GM23338 (cell line): ENCODE measurements around the gene OXLD1. TPM values are rescaled to one million over a fixed set of nuclear protein-coding genes. Genes with fewer than 3 reads are reported as not detected.
"Not testable (repeated sequence)": the region's sequence is repeated elsewhere in the genome, so short reads cannot be mapped to it uniquely, and the experiment has no call there.

ENCODE experiments used
- ATAC-seq: fragments of 200-7000 bp; cut with Tn5 transposase; 3 replicates; pipeline ENCODE4 v1.9.1; 2020
- DNase-seq: peaks from one replicate; pipeline ENCODE4 v3.0.0-alpha.2; 2015; ENCODE audit warnings: low spot score
- H2AFZ ChIP-seq: fragments of 200-600 bp; sonication (generic); 2 replicates; pipeline ENCODE4 v1.8.0; 2016; ENCODE audit warnings: antibody characterized with exemption, mild to moderate bottlenecking, moderate library complexity
- H3F3A ChIP-seq: fragments of 200-600 bp; sonication (generic); replicated peaks from 2 replicates; pipeline ENCODE4 v1.8.0; 2017; ENCODE audit warnings: antibody characterized with exemption, mixed run types, low read depth
- H3K27ac ChIP-seq: fragments of 200-600 bp; sonication (generic); 2 replicates; pipeline ENCODE4 v1.6.1; 2016; ENCODE audit warnings: low read depth
- H3K27me3 ChIP-seq: fragments of 200-600 bp; sonication (generic); 2 replicates; pipeline ENCODE4 v1.8.0; 2016; ENCODE audit warnings: mild to moderate bottlenecking, mixed run types, moderate library complexity; ENCODE audit not compliant: insufficient read depth
- H3K36me3 ChIP-seq: fragments of 200-600 bp; sonication (generic); 2 replicates; pipeline ENCODE4 v1.8.0; 2016; ENCODE audit warnings: mild to moderate bottlenecking; ENCODE audit not compliant: insufficient read depth
- H3K4me1 ChIP-seq: fragments of 200-600 bp; sonication (generic); 2 replicates; pipeline ENCODE4 v1.8.0; 2016; ENCODE audit warnings: mild to moderate bottlenecking, moderate library complexity; ENCODE audit not compliant: insufficient read depth
- H3K4me2 ChIP-seq: fragments of 200-600 bp; sonication (generic); 2 replicates; pipeline ENCODE4 v1.7.1; 2017; ENCODE audit warnings: mixed run types
- H3K4me3 ChIP-seq: fragments of 200-600 bp; sonication (generic); 2 replicates; pipeline ENCODE4 v1.6.1; 2016; ENCODE audit warnings: mixed run types
- H3K79me2 ChIP-seq: fragments of 200-600 bp; sonication (generic); replicated peaks from 2 replicates; pipeline ENCODE4 v1.8.0; 2017; ENCODE audit warnings: mild to moderate bottlenecking; ENCODE audit not compliant: insufficient read depth
- H3K9me2 ChIP-seq: fragments of 200-600 bp; sonication (generic); 2 replicates; pipeline ENCODE4 v1.8.0; 2017; ENCODE audit not compliant: insufficient read depth
- H4K20me1 ChIP-seq: fragments of 200-600 bp; sonication (generic); replicated peaks from 2 replicates; pipeline ENCODE4 v1.8.0; 2017; ENCODE audit warnings: mild to moderate bottlenecking; ENCODE audit not compliant: insufficient read depth
- H3K27ac Mint-ChIP-seq: 2 replicates; pipeline ENCODE4 v1.8.0; 2020; ENCODE audit warnings: inconsistent platforms, mild to moderate bottlenecking, moderate library complexity, mixed read lengths
- H3K27me3 Mint-ChIP-seq: 3 replicates; pipeline ENCODE4 v1.8.0; 2022; ENCODE audit warnings: low read depth, mild to moderate bottlenecking, moderate library complexity, mixed read lengths, inconsistent platforms; ENCODE audit not compliant: insufficient read depth, poor library complexity
- H3K36me3 Mint-ChIP-seq: 3 replicates; pipeline ENCODE4 v1.8.0; 2021; ENCODE audit warnings: low read depth, mild to moderate bottlenecking, inconsistent platforms, moderate library complexity, mixed read lengths
- H3K4me1 Mint-ChIP-seq: 3 replicates; pipeline ENCODE4 v1.8.0; 2020; ENCODE audit warnings: mild to moderate bottlenecking, inconsistent platforms, mixed read lengths
- H3K4me3 Mint-ChIP-seq: 3 replicates; pipeline ENCODE4 v1.8.0; 2021; ENCODE audit warnings: moderate library complexity, mild to moderate bottlenecking, inconsistent platforms, mixed read lengths
- H3K9me3 Mint-ChIP-seq: 3 replicates; pipeline ENCODE4 v1.8.0; 2020; ENCODE audit warnings: moderate library complexity, mild to moderate bottlenecking, inconsistent platforms, mixed read lengths
- ZNF462 ChIP-seq: fragments of 250-450 bp; sonication (Bioruptor Pico); IDR thresholded peaks from 2 replicates; pipeline ENCODE4 v1.5.0; 2020; ENCODE audit warnings: mild to moderate bottlenecking, moderate library complexity
- polyA plus RNA-seq: library from polyadenylated mRNA; unstranded; fragments of >200 nt; fragmentation: Nextera tagmentation; extraction: Ambion mirVana; gene quantifications from 2 replicates; pipeline ENCODE4 v1.2.1, GENCODE V29; 2016
- total RNA-seq: library from RNA; depleted of rRNA; stranded (reverse); fragments of >200 nt; shearing (Covaris generic); gene quantifications from 2 replicates; pipeline ENCODE4 v1.2.3, GENCODE V29; 2014
- TF ChIP-seq, protein P1 (sequence below): IDR thresholded peaks from one replicate; pipeline ENCODE4 v1.6.1; 2018; ENCODE audit warnings: antibody characterized with exemption; ENCODE audit not compliant: unreplicated experiment

Gene OXLD1
- total and polyA plus RNA-seq, 2 experiments from 2014 or later: 46.0 to 64.9 TPM

DNA sequence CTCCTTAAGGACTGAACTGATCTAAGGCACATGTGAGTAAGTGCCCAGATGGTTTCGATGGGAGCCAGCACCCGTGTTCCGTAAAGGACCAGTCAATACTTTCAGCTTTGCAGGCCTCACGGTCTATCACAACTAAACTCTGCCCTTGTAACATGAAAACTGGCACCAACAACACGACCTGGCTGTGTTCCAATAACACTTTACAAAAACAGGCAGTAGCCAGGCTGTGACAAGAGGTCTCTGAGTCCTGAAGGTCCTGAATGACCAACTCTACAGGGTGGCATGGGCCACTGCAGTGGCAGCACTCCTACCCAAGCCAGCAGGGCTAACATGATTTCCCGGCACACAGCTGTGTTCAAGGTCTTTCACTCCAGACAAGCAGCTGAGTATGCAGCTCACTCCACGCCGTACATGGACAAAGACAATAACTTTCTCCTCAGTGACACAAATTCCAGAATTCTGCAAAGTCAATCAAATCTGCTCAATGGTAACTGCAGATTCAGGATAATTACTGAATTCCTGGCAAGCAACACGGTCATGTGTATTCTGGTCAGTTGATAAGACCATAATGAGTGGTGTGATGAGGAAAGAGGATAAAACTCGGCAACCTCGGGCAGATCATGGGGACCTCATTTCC, 44.8 kb downstream of the OXLD1 start:
- Mint-ChIP-seq H3K4me1 (no peaks in the 10 kb centered on the region), H3K27me3 (peaks cover 9% of the 10 kb centered on the region), H3K27ac (no peak overlapping the region), H3K36me3 (peaks cover 94% of the 10 kb centered on the region), H3K4me3 (no peak overlapping the region), H3K9me3 (peaks cover 11% of the 10 kb centered on the region; the same call in 2 of the 3 replicates)
- no peak overlapping the region for H3K27ac ChIP-seq
- TF ChIP-seq ZNF462 (CRISPR knock-in tag): no peak
- TF ChIP-seq, protein P1, sequence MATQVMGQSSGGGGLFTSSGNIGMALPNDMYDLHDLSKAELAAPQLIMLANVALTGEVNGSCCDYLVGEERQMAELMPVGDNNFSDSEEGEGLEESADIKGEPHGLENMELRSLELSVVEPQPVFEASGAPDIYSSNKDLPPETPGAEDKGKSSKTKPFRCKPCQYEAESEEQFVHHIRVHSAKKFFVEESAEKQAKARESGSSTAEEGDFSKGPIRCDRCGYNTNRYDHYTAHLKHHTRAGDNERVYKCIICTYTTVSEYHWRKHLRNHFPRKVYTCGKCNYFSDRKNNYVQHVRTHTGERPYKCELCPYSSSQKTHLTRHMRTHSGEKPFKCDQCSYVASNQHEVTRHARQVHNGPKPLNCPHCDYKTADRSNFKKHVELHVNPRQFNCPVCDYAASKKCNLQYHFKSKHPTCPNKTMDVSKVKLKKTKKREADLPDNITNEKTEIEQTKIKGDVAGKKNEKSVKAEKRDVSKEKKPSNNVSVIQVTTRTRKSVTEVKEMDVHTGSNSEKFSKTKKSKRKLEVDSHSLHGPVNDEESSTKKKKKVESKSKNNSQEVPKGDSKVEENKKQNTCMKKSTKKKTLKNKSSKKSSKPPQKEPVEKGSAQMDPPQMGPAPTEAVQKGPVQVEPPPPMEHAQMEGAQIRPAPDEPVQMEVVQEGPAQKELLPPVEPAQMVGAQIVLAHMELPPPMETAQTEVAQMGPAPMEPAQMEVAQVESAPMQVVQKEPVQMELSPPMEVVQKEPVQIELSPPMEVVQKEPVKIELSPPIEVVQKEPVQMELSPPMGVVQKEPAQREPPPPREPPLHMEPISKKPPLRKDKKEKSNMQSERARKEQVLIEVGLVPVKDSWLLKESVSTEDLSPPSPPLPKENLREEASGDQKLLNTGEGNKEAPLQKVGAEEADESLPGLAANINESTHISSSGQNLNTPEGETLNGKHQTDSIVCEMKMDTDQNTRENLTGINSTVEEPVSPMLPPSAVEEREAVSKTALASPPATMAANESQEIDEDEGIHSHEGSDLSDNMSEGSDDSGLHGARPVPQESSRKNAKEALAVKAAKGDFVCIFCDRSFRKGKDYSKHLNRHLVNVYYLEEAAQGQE: no peak
- peaks cover 5% of the 10 kb centered on the region; the same call in 1 of the 2 replicates for H3F3A ChIP-seq
- no peaks in the 10 kb centered on the region for H3K4me1 ChIP-seq
- H3K27me3 ChIP-seq: no peaks in the 10 kb centered on the region
- no peak overlapping the region for H2AFZ ChIP-seq
- H3K4me3 ChIP-seq: no peak overlapping the region
- peaks cover 56% of the 10 kb centered on the region for H3K36me3 ChIP-seq
- H3K4me2 ChIP-seq: no peak overlapping the region
- DNase-seq (no peak), ATAC-seq (no peak)
- no peaks in the 10 kb centered on the region for H3K9me2 ChIP-seq
- H4K20me1 ChIP-seq: peaks cover 16% of the 10 kb centered on the region
- peaks cover 38% of the 10 kb centered on the region for H3K79me2 ChIP-seq

- H3K36me3 Mint-ChIP-seq: peaks cover 93% of the 10 kb centered on the region
- Histone ChIP-seq H3K79me2 (peaks cover 67% of the 10 kb centered on the region), H3K36me3 (peaks cover 31% of the 10 kb centered on the region), H4K20me1 (peaks cover 36% of the 10 kb centered on the region)
- peaks cover 19% of the 10 kb centered on the region for H3K27me3 Mint-ChIP-seq
- not testable (repeated sequence) for DNase-seq, H3K4me3 ChIP-seq, H3K27ac ChIP-seq, H3K27ac Mint-ChIP-seq, H3K9me2 ChIP-seq, H2AFZ ChIP-seq, H3K4me1 Mint-ChIP-seq, H3K4me3 Mint-ChIP-seq, ATAC-seq, H3K4me1 ChIP-seq, H3K27me3 ChIP-seq, H3K4me2 ChIP-seq, H3F3A ChIP-seq
- peaks cover 15% of the 10 kb centered on the region; the same call in 2 of the 3 replicates for H3K9me3 Mint-ChIP-seq
These were observed 48.1 kb downstream of the OXLD1 start for GRCh38 chr17:81618307-81618706.
